ENCODE data around the gene KLF13. TPM values are rescaled to one million over a fixed set of nuclear protein-coding genes. Genes with fewer than 3 reads are reported as not detected.
A peak's percentile ranks its signal among the peaks of the same experiment; 100 is the strongest.

KLF13 gene
- total RNA-seq, 3 donors from 2014 or later, result 26.3 to 52.2 (median 28.2) TPM

DNA sequence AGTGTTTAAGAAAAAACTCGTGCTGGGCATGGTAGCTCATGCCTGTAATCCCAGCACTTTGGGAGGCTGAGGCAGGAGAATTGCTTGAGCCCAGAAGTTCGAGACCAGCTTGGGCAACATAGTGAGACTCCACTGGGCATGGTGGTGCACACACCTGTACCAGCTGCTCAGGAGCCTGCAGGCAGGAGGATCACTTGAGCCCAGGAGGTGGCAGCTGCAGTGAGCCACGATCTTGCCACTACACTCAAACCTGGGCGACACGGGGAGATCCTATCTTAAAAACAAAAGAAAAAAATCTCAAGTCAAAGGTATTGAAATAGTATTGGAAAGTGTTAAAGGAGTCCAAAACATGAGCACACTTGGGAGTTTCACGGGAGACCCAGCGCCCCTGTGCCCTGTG lies 14.0 kb downstream of the KLF13 start:
- intact Hi-C loops (cut with DNase I; ENCODE audit: low total_unique reads), result no loop called here
- Histone ChIP-seq H3K4me3 (no peak overlapping the region), H3K27me3 (no peaks in the 10 kb centered on the region), H3K4me1 (peaks cover 33 to 53% of the 10 kb centered on the region in 2 donors), H3K9me3 (no peaks in the 10 kb centered on the region), H3K36me3 (no peaks in the 10 kb centered on the region), H3K27ac (peak overlapping the region in 1 of 2 donors; percentile 89)
- TF ChIP-seq, protein P1, sequence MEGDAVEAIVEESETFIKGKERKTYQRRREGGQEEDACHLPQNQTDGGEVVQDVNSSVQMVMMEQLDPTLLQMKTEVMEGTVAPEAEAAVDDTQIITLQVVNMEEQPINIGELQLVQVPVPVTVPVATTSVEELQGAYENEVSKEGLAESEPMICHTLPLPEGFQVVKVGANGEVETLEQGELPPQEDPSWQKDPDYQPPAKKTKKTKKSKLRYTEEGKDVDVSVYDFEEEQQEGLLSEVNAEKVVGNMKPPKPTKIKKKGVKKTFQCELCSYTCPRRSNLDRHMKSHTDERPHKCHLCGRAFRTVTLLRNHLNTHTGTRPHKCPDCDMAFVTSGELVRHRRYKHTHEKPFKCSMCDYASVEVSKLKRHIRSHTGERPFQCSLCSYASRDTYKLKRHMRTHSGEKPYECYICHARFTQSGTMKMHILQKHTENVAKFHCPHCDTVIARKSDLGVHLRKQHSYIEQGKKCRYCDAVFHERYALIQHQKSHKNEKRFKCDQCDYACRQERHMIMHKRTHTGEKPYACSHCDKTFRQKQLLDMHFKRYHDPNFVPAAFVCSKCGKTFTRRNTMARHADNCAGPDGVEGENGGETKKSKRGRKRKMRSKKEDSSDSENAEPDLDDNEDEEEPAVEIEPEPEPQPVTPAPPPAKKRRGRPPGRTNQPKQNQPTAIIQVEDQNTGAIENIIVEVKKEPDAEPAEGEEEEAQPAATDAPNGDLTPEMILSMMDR (IDR thresholded peaks at IDR 0.05), result no peak
- TF ChIP-seq POLR2A (IDR thresholded peaks at IDR 0.05) (no peak), POLR2AphosphoS5 (IDR thresholded peaks at IDR 0.05) (no peak)
- DNase-seq (ENCODE audit: low spot score in 2 of 2), result no peak

DNA sequence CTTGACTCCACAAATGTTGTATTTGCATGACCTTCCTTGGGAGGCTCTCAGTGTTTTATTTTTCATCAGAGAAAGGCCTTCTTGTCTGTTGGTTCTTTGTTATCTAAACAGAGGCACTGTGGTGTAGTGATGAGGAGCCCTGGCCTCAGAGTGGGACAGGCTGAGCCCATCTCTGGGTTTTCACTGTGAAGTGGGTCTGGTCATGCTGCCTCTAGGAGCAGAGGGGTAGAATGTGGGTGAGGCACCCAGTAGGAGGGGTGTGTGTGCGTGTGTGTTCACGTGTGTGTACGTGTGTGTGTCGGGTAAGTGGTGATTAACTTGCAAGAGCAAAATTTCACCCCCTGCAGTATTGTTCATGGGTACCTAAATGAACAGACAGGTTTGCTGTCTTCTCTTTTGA lies 14.4 kb downstream of the KLF13 start:
- no peak overlapping the region for H3K4me3 ChIP-seq
- no peaks in the 10 kb centered on the region for H3K9me3 ChIP-seq
- intact Hi-C loops (cut with DNase I; ENCODE audit: low total_unique reads), result no loop called here
- no peaks in the 10 kb centered on the region for H3K36me3 ChIP-seq
- H3K4me1 ChIP-seq, result peaks cover 30 to 57% of the 10 kb centered on the region in 2 donors
- TF ChIP-seq, protein P1 (IDR thresholded peaks at IDR 0.05), result no peak
- TF ChIP-seq POLR2AphosphoS5 (IDR thresholded peaks at IDR 0.05) (no peak), POLR2A (IDR thresholded peaks at IDR 0.05) (no peak)
- H3K27ac ChIP-seq, result peak overlapping the region; percentile 20 to 89
- no peaks in the 10 kb centered on the region for H3K27me3 ChIP-seq
- no peak for DNase-seq (ENCODE audit: low spot score in 2 of 2)

DNA sequence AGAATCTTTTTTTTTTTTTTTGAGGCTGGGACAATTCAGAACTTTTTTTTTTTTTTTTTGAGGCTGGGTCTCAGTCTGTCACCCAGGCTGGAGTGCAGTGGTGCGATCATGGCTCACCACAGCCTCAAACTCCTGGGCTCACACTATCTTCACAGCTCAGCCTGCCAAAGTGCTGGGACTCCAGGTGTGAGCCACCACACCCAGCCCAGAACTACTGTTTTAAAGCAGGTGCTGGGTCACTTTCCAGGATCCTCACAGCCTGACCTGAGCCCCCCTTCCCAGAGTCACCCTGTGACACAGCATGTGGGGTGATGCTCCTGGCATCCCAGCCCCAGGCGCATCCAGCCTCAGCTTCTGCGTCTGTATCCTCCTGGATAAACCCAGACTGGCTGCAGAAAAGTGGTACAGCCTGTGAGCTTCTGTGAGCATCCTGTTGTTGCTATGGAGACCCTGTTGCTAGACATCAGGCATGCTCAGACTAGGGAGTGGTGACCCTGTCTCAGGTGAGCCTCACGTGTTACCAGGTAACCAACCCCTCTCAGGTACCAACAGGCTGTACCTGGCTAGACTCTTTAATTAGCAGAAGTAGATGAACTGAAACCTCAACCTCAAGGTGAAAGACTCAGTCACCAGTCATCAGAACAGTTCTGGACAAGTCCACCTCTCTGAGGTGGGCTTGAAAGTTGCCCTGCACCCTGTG lies 15.0 kb downstream of the KLF13 start:
- TF ChIP-seq, protein P1 (IDR thresholded peaks at IDR 0.05), result no peak
- TF ChIP-seq POLR2A (IDR thresholded peaks at IDR 0.05), result no peak
- no peak for TF ChIP-seq POLR2AphosphoS5 (IDR thresholded peaks at IDR 0.05)
- Histone ChIP-seq H3K4me3 (no peak overlapping the region), H3K9me3 (no peaks in the 10 kb centered on the region), H3K27ac (peak overlapping the region; percentile 21 to 44), H3K4me1 (peaks cover 25 to 58% of the 10 kb centered on the region in 2 donors), H3K27me3 (no peaks in the 10 kb centered on the region), H3K36me3 (no peaks in the 10 kb centered on the region)
- no peak for DNase-seq (ENCODE audit: low spot score in 2 of 2)
- intact Hi-C loops (cut with DNase I; ENCODE audit: low total_unique reads), result no loop called here

DNA sequence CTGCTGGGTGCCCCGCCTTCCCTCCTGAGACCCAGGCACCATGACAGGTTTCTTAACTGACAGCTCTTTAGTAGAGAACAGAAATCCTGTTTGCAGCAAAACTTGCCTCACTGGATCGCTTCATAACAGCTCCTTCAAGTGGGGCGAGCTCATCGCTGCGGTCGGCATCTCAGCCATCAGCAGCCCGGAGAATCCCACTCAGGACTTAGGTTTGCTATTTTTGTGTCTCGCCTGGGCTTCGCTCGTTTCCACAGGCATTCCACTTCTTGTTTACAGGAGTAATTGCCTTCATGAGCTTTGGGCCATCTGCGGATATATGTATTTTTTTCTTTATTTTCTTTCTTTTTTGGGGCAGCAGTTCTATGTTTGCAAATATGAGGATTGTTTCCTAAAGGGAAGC lies 15.7 kb downstream of the KLF13 start:
- intact Hi-C loops (cut with DNase I; ENCODE audit: low total_unique reads), result no loop called here
- Histone ChIP-seq H3K27ac (peak overlapping the region; percentile 21 to 44), H3K4me3 (no peak overlapping the region), H3K27me3 (no peaks in the 10 kb centered on the region), H3K9me3 (no peaks in the 10 kb centered on the region), H3K36me3 (no peaks in the 10 kb centered on the region), H3K4me1 (peaks cover 25 to 56% of the 10 kb centered on the region in 2 donors)
- DNase-seq (ENCODE audit: low spot score in 2 of 2), result no peak
- TF ChIP-seq, protein P1 (IDR thresholded peaks at IDR 0.05), result no peak
- TF ChIP-seq POLR2A (IDR thresholded peaks at IDR 0.05), result no peak
- TF ChIP-seq POLR2AphosphoS5 (IDR thresholded peaks at IDR 0.05), result no peak

DNA sequence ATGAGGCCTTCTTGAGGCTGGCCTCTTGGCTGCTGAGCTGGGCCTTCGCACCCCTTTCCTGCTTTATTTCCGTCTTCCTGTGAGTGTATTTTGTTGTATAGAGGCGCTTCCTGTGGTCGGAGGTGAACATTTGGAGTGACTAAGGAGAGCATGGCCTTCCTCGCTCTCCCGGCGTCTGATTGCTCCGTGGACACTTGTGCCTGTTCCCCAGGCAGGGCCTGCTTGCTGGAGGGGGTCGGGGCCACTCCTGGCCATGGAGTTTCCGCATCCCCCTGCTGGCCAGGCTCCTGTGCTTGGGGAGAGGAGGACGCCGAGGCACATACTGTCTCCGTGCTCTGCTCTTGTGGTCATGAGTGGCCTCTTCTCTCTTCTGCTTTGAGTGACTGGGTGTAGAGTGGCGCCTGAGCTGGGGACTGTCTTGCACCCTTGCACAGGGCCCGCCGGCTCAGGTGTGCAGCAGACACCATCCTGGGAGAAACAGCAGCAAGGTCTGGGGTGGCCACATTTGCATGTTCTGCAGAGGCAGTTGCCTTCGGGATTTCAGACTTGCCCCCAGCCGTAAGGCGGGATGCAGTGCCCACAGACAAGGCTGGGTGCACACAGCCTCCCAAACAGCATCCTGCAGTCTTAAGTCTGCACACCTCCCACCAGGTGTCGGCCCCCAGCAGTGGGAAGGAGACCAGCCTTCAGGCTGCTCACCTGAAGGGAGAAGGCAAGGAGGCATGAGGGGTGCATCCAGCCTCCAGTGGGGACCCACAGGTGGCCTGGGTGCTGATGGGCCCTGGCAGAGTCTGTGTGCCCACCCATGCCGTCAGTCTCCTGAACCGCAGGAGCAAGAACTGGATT lies 16.4 kb downstream of the KLF13 start:
- no peaks in the 10 kb centered on the region for H3K27me3 ChIP-seq
- H3K27ac ChIP-seq, result peak overlapping the region in 1 of 2 donors; percentile 1
- H3K4me1 ChIP-seq, result peaks cover 25 to 50% of the 10 kb centered on the region in 2 donors
- H3K9me3 ChIP-seq, result no peaks in the 10 kb centered on the region
- no peak for DNase-seq (ENCODE audit: low spot score in 2 of 2)
- H3K36me3 ChIP-seq, result no peaks in the 10 kb centered on the region
- no peak overlapping the region for H3K4me3 ChIP-seq
- intact Hi-C loops (cut with DNase I; ENCODE audit: low total_unique reads), result no loop called here
- TF ChIP-seq, protein P1 (IDR thresholded peaks at IDR 0.05), result no peak
- TF ChIP-seq POLR2AphosphoS5 (IDR thresholded peaks at IDR 0.05), result peak in 1 of 3 donors; percentile 23

All from breast epithelium (tissue), 4 donors.